ACHN (cell line): ENCODE measurements around the gene ZNF692.
A peak's percentile ranks its signal among the peaks of the same experiment; 100 is the strongest.
"Not testable (repeated sequence)": the region's sequence is repeated elsewhere in the genome, so short reads cannot be mapped to it uniquely, and the experiment has no call there.

ENCODE experiments used
- DNase-seq: peaks from one replicate; pipeline ENCODE4 v3.0.0-alpha.2; 2015
- in situ Hi-C: cut with HindIII; loops from 2 replicates; pipeline ENCODE4 v1.10.0; 2017; ENCODE audit warnings: low sequenced_read_pairs, low pct_ligation_motif_present, low pct_unique_long_range_greater_than_20kb

ZNF692 gene

GRCh38 chr1:248816042-248816851, 42.6 kb downstream of the ZNF692 start:
- DNase-seq = no peak
- in situ Hi-C loops = no loop called here

- no peak for DNase-seq
- in situ Hi-C loops = no loop called here
Measured at GRCh38 chr1:248815407-248816034, 43.4 kb downstream of the ZNF692 start.

GRCh38 chr1:248814351-248814750, 44.5 kb downstream of the ZNF692 start:
- no peak for DNase-seq
- in situ Hi-C loops = no loop called here

GRCh38 chr1:248813546-248813945, 45.3 kb downstream of the ZNF692 start:
- in situ Hi-C loops = no loop called here

GRCh38 chr1:248812736-248813425, 46.0 kb downstream of the ZNF692 start:
- no peak for DNase-seq
- in situ Hi-C loops = no loop called here

More at GRCh38 chr1:248813546-248813945, 45.3 kb downstream of the ZNF692 start:
- DNase-seq = no peak

GRCh38 chr1:248811514-248812490, 47.1 kb downstream of the ZNF692 start:
- in situ Hi-C loops = no loop called here
- no peak for DNase-seq

GRCh38 chr1:248810727-248811513, 48.0 kb downstream of the ZNF692 start:
- DNase-seq = no peak
- in situ Hi-C loops = no loop called here

GRCh38 chr1:248810000-248810726, 48.7 kb downstream of the ZNF692 start:
- no peak for DNase-seq
- in situ Hi-C loops = no loop called here

GRCh38 chr1:248808876-248809275, 50.0 kb downstream of the ZNF692 start:
- in situ Hi-C loops = no loop called here
- DNase-seq = no peak

- peak; percentile 43 for DNase-seq
- in situ Hi-C loops = no loop called here
Measured at GRCh38 chr1:248807067-248807737, 51.7 kb downstream of the ZNF692 start.

GRCh38 chr1:248805876-248806275, 53.0 kb downstream of the ZNF692 start:
- in situ Hi-C loops = no loop called here
- no peak for DNase-seq

- no peak for DNase-seq
- in situ Hi-C loops = no loop called here
Measured at GRCh38 chr1:248804771-248805681, 53.9 kb downstream of the ZNF692 start.

GRCh38 chr1:248803501-248803900, 55.4 kb downstream of the ZNF692 start:
- DNase-seq, in situ Hi-C loops: not testable (repeated sequence)

GRCh38 chr1:248802454-248802853, 56.4 kb downstream of the ZNF692 start:
- DNase-seq = no peak
- in situ Hi-C loops = no loop called here

GRCh38 chr1:248800459-248800858, 58.4 kb downstream of the ZNF692 start:
- in situ Hi-C loops = no loop called here
- no peak for DNase-seq
